GM19467 (cell line): ENCODE data around the gene RALGPS1.

Source experiments
- ATAC-seq: cut with Tn5 transposase; IDR thresholded peaks from one replicate; pipeline ENCODE4 v1.9.1; 2021; ENCODE audit warnings: mild to moderate bottlenecking, moderate library complexity; ENCODE audit not compliant: unreplicated experiment

The RALGPS1 gene

GRCh38 chr9:127020036-127020801, 105.6 kb downstream of the RALGPS1 start:
- ATAC-seq = no peak

GRCh38 chr9:127020802-127021078, 106.2 kb downstream of the RALGPS1 start:
- ATAC-seq = no peak

GRCh38 chr9:127021664-127022363, 107.2 kb downstream of the RALGPS1 start:
- ATAC-seq = no peak

GRCh38 chr9:127022913-127023660, 108.5 kb downstream of the RALGPS1 start:
- no peak for ATAC-seq

GRCh38 chr9:127025042-127025441, 110.5 kb downstream of the RALGPS1 start:
- no peak for ATAC-seq

GRCh38 chr9:127027694-127028093, 113.1 kb downstream of the RALGPS1 start:
- ATAC-seq = no peak

- no peak for ATAC-seq
Measured at GRCh38 chr9:127029548-127029947, 115.0 kb downstream of the RALGPS1 start.

GRCh38 chr9:127030814-127031740, 116.5 kb downstream of the RALGPS1 start:
- no peak for ATAC-seq

GRCh38 chr9:127032256-127032655, 117.7 kb downstream of the RALGPS1 start:
- no peak for ATAC-seq

- no peak for ATAC-seq
Measured at GRCh38 chr9:127033061-127033460, 118.5 kb downstream of the RALGPS1 start.

- ATAC-seq = no peak
Measured at GRCh38 chr9:127033789-127034188, 119.2 kb downstream of the RALGPS1 start.

- no peak for ATAC-seq
Measured at GRCh38 chr9:127034691-127035090, 120.1 kb downstream of the RALGPS1 start.

- no peak for ATAC-seq
Measured at GRCh38 chr9:127035423-127035822, 120.8 kb downstream of the RALGPS1 start.

GRCh38 chr9:127035948-127036347, 121.4 kb downstream of the RALGPS1 start:
- ATAC-seq = no peak

- no peak for ATAC-seq
Measured at GRCh38 chr9:127036437-127036836, 121.9 kb downstream of the RALGPS1 start.

GRCh38 chr9:127038531-127038930, 123.9 kb downstream of the RALGPS1 start:
- no peak for ATAC-seq

GRCh38 chr9:127039492-127039891, 124.9 kb downstream of the RALGPS1 start:
- ATAC-seq = no peak

GRCh38 chr9:127045148-127045547, 130.6 kb downstream of the RALGPS1 start:
- ATAC-seq = no peak

- no peak for ATAC-seq
Measured at GRCh38 chr9:127047971-127048370, 133.4 kb downstream of the RALGPS1 start.

- no peak for ATAC-seq
Measured at GRCh38 chr9:127049044-127049443, 134.5 kb downstream of the RALGPS1 start.

- no peak for ATAC-seq
Measured at GRCh38 chr9:127049581-127049980, 135.0 kb downstream of the RALGPS1 start.
